Mesodermal cell (in vitro differentiated cells): ENCODE measurements around the gene ISOC2.
"Not testable (repeated sequence)": the region's sequence is repeated elsewhere in the genome, so short reads cannot be mapped to it uniquely, and the experiment has no call there.

Experiments used
- H3K27ac ChIP-seq: 2 replicates; pipeline ENCODE4 v1.7.0; 2013; ENCODE audit warnings: mild to moderate bottlenecking, low read depth, low read length, moderate library complexity; ENCODE audit not compliant: severe bottlenecking
- H3K36me3 ChIP-seq: 2 replicates; pipeline ENCODE4 v1.7.1; 2013; ENCODE audit warnings: mild to moderate bottlenecking, low read length, moderate library complexity; ENCODE audit not compliant: control insufficient read depth, insufficient read depth
- H3K4me1 ChIP-seq: one replicate; pipeline ENCODE4 v1.7.1; 2013; ENCODE audit warnings: mild to moderate bottlenecking, low read length; ENCODE audit not compliant: insufficient read depth, control insufficient read depth, poor library complexity, severe bottlenecking
- H3K4me3 ChIP-seq: 2 replicates; pipeline ENCODE4 v1.7.0; 2013; ENCODE audit warnings: low read length, control low read depth, mild to moderate bottlenecking; ENCODE audit not compliant: insufficient read depth, poor library complexity, severe bottlenecking; ENCODE audit errors: extremely low read depth
- H3K9me3 ChIP-seq: 2 replicates; pipeline ENCODE4 v1.7.1; 2013; ENCODE audit warnings: mild to moderate bottlenecking, low read length, moderate library complexity; ENCODE audit not compliant: control insufficient read depth
- WGBS, 2 experiments: methylation state at CpG; one replicate each; pipeline ENCODE4 v1.1.5; 2013; ENCODE audit warnings: missing lambda C conversion rate in 2 of 2; ENCODE audit not compliant: insufficient coverage in 2 of 2; 5-methylcytosine and 5-hydroxymethylcytosine counted together

ISOC2 gene

DNA sequence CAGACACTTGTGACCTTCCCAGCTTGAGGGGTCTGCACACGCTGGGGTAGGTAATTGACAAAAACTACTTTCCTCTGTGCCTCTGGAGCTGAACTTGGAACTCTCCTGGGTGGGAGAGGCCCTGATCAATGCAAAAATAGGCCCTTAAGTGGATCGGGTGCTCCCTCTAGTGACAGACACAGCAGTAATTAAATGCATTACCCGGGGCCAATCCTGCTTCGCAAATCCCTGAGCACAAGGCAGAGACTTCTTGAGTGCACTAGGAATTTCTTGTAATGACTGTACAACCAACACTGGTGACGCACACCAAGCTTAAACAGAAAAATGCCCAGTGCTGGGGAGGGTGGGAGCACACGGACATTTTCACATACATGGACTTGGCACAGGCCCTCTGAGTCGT, 43.3 kb downstream of the ISOC2 start:
- Histone ChIP-seq H3K9me3 (no peaks in the 10 kb centered on the region), H3K4me3 (no peak overlapping the region), H3K4me1 (no peaks in the 10 kb centered on the region), H3K27ac (no peak overlapping the region), H3K36me3 (no peaks in the 10 kb centered on the region)
- WGBS, 2 experiments = 4 to 15% methylated on average over 4 to 7 of the region's 7 CpGs

DNA sequence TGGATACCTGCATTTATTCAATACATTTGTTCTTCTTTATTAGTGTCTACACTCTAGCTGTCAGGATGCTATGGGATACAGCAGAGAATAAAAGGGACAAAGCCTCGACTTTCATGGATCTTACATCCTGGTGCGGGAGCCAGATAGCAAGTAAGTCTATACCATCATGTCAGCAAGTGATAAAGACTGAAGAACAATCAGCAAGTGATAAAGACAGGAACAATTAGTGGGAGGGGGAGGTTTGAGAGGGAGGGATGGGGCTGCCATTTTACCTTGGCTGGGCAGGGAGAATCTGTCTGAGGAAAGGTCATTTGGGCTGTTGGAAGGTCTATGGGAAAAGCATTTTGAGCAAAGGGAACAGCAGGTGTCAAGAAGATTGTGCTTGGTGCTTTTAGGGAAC, 51.3 kb downstream of the ISOC2 start:
- Histone ChIP-seq H3K36me3 (peaks cover 16% of the 10 kb centered on the region), H3K4me3 (no peak overlapping the region), H3K4me1 (peaks cover 9% of the 10 kb centered on the region), H3K9me3 (peaks cover 21% of the 10 kb centered on the region), H3K27ac (no peak overlapping the region)
- WGBS, 2 experiments = 88 to 94% methylated on average over 2 of the region's 2 CpGs

DNA sequence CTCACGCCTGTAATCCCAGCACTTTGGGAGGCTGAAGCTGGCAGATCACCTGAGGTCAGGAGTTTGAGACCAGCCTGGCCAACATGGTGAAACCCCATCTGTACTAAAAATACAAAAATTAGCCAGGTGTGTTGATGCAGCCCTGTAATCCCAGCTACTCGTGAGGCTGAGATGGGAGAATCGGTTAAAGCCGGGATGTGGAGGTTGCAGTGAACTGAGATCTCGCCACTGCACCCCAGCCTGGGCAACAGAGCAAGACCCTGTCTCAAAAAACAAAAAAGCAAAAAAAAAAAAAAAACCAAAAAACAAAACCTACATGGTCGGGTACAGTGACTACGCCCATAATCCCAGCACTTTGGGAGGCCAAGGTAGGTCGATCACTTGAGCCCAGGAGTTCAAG, 52.3 kb downstream of the ISOC2 start:
- H3K27ac ChIP-seq, H3K4me3 ChIP-seq: not testable (repeated sequence)
- H3K4me1 ChIP-seq = peaks cover 11% of the 10 kb centered on the region
- peaks cover 21% of the 10 kb centered on the region for H3K9me3 ChIP-seq
- WGBS, 2 experiments = 100% methylated on average over 4 to 7 of the region's 8 CpGs
- H3K36me3 ChIP-seq = peaks cover 25% of the 10 kb centered on the region

DNA sequence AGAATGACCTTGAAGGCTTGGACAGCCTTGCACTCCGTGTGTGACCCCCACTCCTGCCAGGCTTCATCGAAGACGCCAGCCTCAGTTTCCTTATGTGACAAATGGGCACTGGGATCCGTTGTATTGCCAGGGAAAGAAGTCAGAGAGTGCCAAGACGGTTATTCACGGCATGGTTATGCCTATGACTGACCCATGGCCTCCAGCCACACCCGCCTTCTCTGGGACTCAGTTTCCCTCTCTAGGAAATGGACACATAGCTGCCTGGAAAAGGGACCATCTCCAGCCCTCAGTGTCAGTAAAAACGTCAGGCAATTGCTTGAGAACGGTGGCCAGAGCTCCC, 52.9 kb downstream of the ISOC2 start:
- peaks cover 12% of the 10 kb centered on the region for H3K4me1 ChIP-seq
- H3K36me3 ChIP-seq = peaks cover 32% of the 10 kb centered on the region
- peaks cover 21% of the 10 kb centered on the region for H3K9me3 ChIP-seq
- H3K27ac ChIP-seq = peak overlapping the region; percentile 100
- H3K4me3 ChIP-seq = peak overlapping the region; percentile 90
- WGBS, 2 experiments = 74 to 80% methylated on average over 8 to 9 of the region's 9 CpGs

DNA sequence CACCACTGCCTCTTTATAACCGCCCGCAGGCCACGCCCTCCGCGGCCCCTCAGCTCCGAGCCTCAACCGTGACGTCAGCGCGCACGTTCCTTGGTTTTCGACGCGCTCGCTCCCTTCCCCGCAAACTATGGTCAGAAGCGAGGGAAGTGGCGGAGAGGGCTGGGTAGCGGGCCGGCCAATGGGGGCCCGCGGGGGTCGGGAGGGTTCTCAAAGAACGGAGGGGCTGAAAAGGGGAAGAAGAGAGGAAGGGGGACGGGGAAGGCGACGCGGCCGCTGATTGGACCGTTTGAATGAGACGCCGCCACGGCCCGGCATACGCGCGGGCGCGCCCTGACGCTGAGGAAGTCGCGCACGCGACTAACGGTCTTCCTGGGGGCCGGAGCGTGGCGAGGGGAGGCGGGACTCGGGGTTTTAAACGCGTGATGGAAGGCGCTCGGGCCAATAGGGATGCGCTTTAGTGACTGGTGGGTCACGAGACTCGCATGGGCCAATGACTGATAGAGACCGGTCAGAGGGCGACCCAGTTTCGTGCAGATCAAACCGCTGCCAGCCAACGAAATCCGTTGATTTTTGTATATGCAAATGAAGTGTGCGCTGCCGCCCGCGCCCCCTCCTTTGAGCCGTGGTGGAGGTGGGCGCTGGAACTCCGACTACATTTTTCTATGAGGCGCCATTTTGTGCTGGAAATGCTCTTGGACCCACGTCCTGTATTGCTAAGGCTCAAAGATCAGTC, 53.5 kb downstream of the ISOC2 start:
- Histone ChIP-seq H3K4me3 (peak overlapping the region; percentile 90), H3K4me1 (peaks cover 12% of the 10 kb centered on the region), H3K36me3 (peaks cover 38% of the 10 kb centered on the region), H3K9me3 (peaks cover 21% of the 10 kb centered on the region), H3K27ac (peak overlapping the region; percentile 100)
- 1 to 2% methylated on average over 54 to 63 of the region's 72 CpGs for WGBS, 2 experiments

DNA sequence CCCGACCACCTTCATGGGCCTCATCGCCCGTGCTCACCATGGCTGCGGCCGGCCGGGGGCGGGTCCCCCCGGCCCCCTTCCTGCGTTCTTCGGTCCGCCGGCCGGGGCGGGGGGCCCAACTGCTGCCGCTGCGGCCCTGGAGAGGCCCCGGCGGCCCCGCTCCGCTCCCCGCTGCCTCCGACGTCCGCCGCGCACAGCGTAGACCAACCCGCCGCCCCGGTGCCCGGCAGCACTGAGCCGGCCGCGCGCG, 54.0 kb downstream of the ISOC2 start, which contains the start of gene UBE2S:
TSS of gene UBE2S (minus strand) at position 239 of the 250 bp plus-strand sequence. CDS start at position 40, 199 bp downstream.
- H3K4me1 ChIP-seq = peaks cover 12% of the 10 kb centered on the region
- 0% methylated on average over 27 to 32 of the region's 36 CpGs for WGBS, 2 experiments
- H3K4me3 ChIP-seq = peak within 1 kb of the TSS; percentile 90

DNA sequence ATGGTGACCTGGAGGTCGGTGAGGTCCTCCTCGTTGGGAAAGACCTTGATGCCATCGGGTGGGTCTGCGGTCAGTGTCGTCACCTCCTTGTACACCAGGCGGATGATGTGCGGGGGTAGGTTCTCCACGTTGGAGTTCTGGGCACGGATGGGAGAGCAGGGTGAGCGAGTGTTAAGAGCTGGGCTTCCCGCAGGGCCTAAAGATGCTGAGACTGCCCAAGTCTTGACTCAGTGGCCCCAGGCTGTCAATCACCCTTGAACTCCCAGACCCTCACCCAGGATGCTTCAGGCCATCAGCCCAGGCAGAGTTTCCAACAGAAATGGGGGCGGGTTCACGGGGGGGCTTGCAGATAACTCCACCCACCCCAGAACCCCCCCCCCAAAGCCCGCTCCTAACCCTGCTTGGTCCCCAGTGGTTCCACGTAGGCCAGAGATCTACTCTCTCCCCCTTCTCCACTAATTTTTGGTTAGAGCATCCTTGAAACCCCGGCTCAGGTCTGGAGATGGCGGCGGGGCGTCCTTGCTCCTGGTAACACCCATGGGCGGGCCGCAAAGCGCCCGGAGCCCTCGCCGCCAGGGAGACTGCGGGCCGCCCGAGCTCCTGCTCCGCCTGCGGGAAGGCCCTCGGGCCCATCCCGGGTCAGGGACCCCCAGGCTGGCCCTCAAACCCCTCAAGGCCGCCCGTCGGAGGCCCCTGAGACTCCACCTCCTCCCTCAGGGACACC, 54.5 kb downstream of the ISOC2 start:
- Histone ChIP-seq H3K4me1 (peaks cover 12% of the 10 kb centered on the region), H3K4me3 (peak overlapping the region; percentile 90), H3K36me3 (peaks cover 47% of the 10 kb centered on the region), H3K9me3 (peaks cover 21% of the 10 kb centered on the region), H3K27ac (peak overlapping the region; percentile 100)
- 11 to 12% methylated on average over 26 to 27 of the region's 35 CpGs for whole genome bisulfite sequencing, 2 experiments

More for the DNA sequence above, 54.0 kb downstream of the ISOC2 start, which contains the start of gene UBE2S:
- Histone ChIP-seq H3K36me3 (peaks cover 42% of the 10 kb centered on the region), H3K9me3 (peaks cover 21% of the 10 kb centered on the region), H3K27ac (peak within 1 kb of the TSS; percentile 100)

DNA sequence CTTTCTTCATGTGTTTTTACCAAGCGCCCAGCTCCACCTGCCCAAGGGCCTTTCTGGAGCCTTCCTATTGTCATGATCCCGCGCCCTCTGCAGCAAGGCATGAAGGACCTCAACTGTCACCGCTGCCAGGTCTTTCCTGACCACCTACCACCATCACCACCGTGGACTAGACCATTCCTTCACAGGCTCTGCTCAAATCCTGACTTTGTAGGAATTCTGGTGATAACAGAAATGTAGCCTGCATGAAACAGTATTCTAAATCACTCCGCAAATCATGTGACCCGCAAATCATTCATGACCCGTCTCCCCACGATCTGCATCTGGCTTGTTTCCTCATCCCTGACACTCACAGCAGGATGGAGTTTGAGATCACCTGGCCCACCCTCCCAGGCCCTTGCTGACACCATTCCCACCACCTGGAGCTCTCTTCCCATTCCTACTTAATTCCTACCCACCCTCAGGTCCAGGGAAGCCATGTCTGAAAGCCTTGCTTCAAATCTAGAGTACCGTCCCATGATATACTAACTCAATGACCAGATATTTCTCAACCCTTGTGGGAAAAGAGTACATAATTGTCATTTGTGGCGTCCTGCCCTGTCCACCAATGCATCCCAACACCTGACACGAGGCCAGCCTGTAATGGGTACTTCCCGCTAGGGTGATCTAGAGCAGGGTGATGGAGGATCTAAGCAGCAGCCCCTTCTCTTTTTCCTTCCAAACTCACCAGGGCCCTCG, 55.2 kb downstream of the ISOC2 start:
- H3K36me3 ChIP-seq = peaks cover 53% of the 10 kb centered on the region

DNA sequence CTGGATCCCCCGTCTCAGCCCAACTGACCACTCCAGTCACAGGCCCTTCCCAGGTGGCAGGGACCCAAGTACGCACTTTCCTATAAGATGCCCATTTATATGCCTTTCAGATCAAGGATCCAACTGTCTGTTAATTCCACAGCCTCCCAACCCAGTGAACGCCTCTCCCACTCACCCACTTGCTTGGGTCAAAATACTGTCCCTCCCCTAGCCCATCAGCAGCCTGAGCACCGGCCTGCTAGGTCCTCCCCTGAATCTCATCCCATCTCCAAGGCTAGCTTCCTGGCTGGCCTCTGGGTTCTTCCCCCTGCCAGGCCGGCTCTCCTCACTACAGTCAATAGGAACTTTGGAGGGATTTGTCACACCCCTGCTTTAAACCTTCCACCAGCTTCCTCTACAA, 55.8 kb downstream of the ISOC2 start:
- Histone ChIP-seq H3K9me3 (peaks cover 21% of the 10 kb centered on the region), H3K4me1 (peaks cover 12% of the 10 kb centered on the region), H3K36me3 (peaks cover 58% of the 10 kb centered on the region), H3K4me3 (peak overlapping the region; percentile 90), H3K27ac (no peak overlapping the region)
- 88 to 96% methylated on average over 4 to 5 of the region's 5 CpGs for WGBS, 2 experiments

More for the DNA sequence above, 55.2 kb downstream of the ISOC2 start:
- Histone ChIP-seq H3K9me3 (peaks cover 21% of the 10 kb centered on the region), H3K4me3 (peak overlapping the region; percentile 90), H3K4me1 (peaks cover 12% of the 10 kb centered on the region), H3K27ac (no peak overlapping the region)
- WGBS, 2 experiments = 82 to 92% methylated on average over 6 to 10 of the region's 14 CpGs
